Osteocyte (in vitro differentiated cells): ENCODE measurements around the gene HOXB9. TPM values are rescaled to one million over a fixed set of nuclear protein-coding genes. Genes with fewer than 3 reads are reported as not detected.

Experiments
- DNase-seq: peaks from one replicate; pipeline ENCODE4 v3.0.0; 2021; ENCODE audit warnings: mixed read lengths; ENCODE audit not compliant: unreplicated experiment; ENCODE audit errors: extremely low spot score
- H3K27ac Mint-ChIP-seq: one replicate; pipeline ENCODE4 v1.8.0; 2021; ENCODE audit warnings: mild to moderate bottlenecking, mixed read lengths; ENCODE audit not compliant: unreplicated experiment
- H3K27me3 Mint-ChIP-seq: one replicate; pipeline ENCODE4 v1.8.0; 2021; ENCODE audit warnings: mixed read lengths; ENCODE audit not compliant: unreplicated experiment
- H3K36me3 Mint-ChIP-seq: one replicate; pipeline ENCODE4 v1.8.0; 2021; ENCODE audit warnings: mixed read lengths; ENCODE audit not compliant: unreplicated experiment
- H3K4me1 Mint-ChIP-seq: one replicate; pipeline ENCODE4 v1.8.0; 2021; ENCODE audit warnings: mixed read lengths; ENCODE audit not compliant: unreplicated experiment
- H3K4me3 Mint-ChIP-seq: one replicate; pipeline ENCODE4 v1.8.0; 2021; ENCODE audit warnings: mild to moderate bottlenecking, moderate library complexity, mixed read lengths; ENCODE audit not compliant: unreplicated experiment
- H3K9me3 Mint-ChIP-seq: one replicate; pipeline ENCODE4 v1.8.0; 2021; ENCODE audit warnings: mixed read lengths; ENCODE audit not compliant: unreplicated experiment
- CTCF ChIP-seq: fragments of 200-600 bp; sonication (generic); IDR thresholded peaks from 2 replicates; pipeline ENCODE4 v1.5.0; 2021; ENCODE audit warnings: antibody characterized with exemption, mild to moderate bottlenecking, moderate library complexity
- long read RNA-seq: library from polyadenylated mRNA; unstranded; transcript quantifications from one replicate; pipeline ENCODE4 v2.0.0, GENCODE V29; 2021
- total RNA-seq: library from RNA; stranded (reverse); gene quantifications from 2 replicates; pipeline ENCODE4 v1.2.1, GENCODE V29; 2021

HOXB9 gene
- not detected in 2 replicates for total RNA-seq
- long read RNA-seq = 0 reads

GRCh38 chr17:48626245-48627117, at the start of gene HOXB9:
Gene HOXB9 (minus strand): TSS chr17:48626358. CDS start chr17:48626269, 89 bp downstream.
- Mint-ChIP-seq H3K4me3 (peak within 1 kb of the TSS; percentile 62), H3K27ac (no peak within 1 kb of the TSS), H3K27me3 (peaks cover 84% of the 10 kb centered on the region), H3K36me3 (peaks cover 2% of the 10 kb centered on the region), H3K9me3 (no peaks in the 10 kb centered on the region), H3K4me1 (peaks cover 5% of the 10 kb centered on the region)
- no peak for TF ChIP-seq CTCF
- no peak for DNase-seq

GRCh38 chr17:48672340-48672739, 46.2 kb upstream of the HOXB9 start:
- peak; percentile 1 for DNase-seq
- H3K27ac Mint-ChIP-seq = no peak overlapping the region
- peaks cover 59% of the 10 kb centered on the region for H3K27me3 Mint-ChIP-seq
- peaks cover 6% of the 10 kb centered on the region for H3K4me1 Mint-ChIP-seq
- no peak for TF ChIP-seq CTCF
- no peaks in the 10 kb centered on the region for H3K36me3 Mint-ChIP-seq
- H3K9me3 Mint-ChIP-seq = no peaks in the 10 kb centered on the region
- H3K4me3 Mint-ChIP-seq = no peak overlapping the region

GRCh38 chr17:48671697-48672171, 45.6 kb upstream of the HOXB9 start:
- no peaks in the 10 kb centered on the region for H3K36me3 Mint-ChIP-seq
- peaks cover 6% of the 10 kb centered on the region for H3K4me1 Mint-ChIP-seq
- TF ChIP-seq CTCF = peak; percentile 94
- H3K27ac Mint-ChIP-seq = no peak overlapping the region
- no peaks in the 10 kb centered on the region for H3K9me3 Mint-ChIP-seq
- peaks cover 56% of the 10 kb centered on the region for H3K27me3 Mint-ChIP-seq
- DNase-seq = peak; percentile 88
- H3K4me3 Mint-ChIP-seq = peak overlapping the region; percentile 68

GRCh38 chr17:48663134-48663924, 37.2 kb upstream of the HOXB9 start:
- H3K27ac Mint-ChIP-seq = no peak overlapping the region
- TF ChIP-seq CTCF = no peak
- no peaks in the 10 kb centered on the region for H3K4me1 Mint-ChIP-seq
- no peaks in the 10 kb centered on the region for H3K36me3 Mint-ChIP-seq
- H3K27me3 Mint-ChIP-seq = peaks cover 35% of the 10 kb centered on the region
- H3K9me3 Mint-ChIP-seq = no peaks in the 10 kb centered on the region
- no peak overlapping the region for H3K4me3 Mint-ChIP-seq
- no peak for DNase-seq

- peaks cover 36% of the 10 kb centered on the region for H3K27me3 Mint-ChIP-seq
- no peaks in the 10 kb centered on the region for H3K36me3 Mint-ChIP-seq
- H3K4me1 Mint-ChIP-seq = no peaks in the 10 kb centered on the region
- TF ChIP-seq CTCF = no peak
- DNase-seq = no peak
- H3K27ac Mint-ChIP-seq = no peak overlapping the region
- H3K9me3 Mint-ChIP-seq = peaks cover 6% of the 10 kb centered on the region
- no peak overlapping the region for H3K4me3 Mint-ChIP-seq
Measured at GRCh38 chr17:48655913-48656312, 29.8 kb upstream of the HOXB9 start.
